Putamen (tissue), 1 donor: ENCODE results near the gene RNF208.

ENCODE experiments used
- DNase-seq: peaks from one replicate; pipeline ENCODE4 v3.0.0-alpha.2; 2016; ENCODE audit warnings: low spot score

The RNF208 gene

DNA sequence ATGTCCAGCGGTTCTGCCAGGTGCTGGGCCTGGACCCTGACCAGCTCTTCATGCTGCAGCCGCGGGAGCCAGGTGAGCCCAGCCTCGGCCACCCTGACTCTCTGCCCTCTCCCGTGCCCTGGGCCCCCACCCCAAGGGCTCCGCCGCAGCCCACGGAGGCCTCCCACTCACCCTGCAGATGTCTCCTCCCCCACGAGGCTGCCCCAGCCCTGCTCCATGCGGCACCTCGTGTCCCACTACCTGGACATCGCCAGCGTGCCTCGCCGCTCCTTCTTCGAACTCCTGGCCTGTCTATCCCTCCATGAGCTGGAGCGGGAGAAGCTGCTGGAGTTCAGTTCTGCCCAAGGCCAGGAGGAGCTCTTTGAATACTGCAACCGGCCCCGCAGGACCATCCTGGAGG, 7.4 kb downstream of the RNF208 start:
- no peak for DNase-seq

- no peak for DNase-seq
Measured at GRCh38 chr9:137213160-137214060, 8.6 kb downstream of the RNF208 start.

DNA sequence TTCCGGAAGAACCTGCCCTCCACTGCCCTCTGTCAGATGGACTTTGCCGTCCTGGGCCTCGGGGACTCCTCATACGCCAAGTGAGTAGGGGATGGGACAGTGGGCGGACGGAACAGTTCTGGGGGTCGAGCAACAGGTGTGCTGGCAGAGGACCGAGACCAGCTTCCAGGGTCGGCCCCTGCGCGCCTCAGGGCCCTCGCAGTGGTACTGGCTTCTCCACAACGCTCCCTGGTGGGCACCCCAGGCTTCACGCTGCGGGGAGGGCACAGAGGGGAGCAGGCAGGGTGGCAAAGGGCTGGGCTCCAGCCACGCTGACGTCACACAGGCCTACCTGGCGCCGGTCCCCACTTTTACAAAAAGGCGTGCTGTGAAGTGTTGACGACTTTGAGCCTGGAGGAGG, 9.5 kb downstream of the RNF208 start:
- DNase-seq, result no peak

GRCh38 chr9:137211532-137211931, 10.5 kb downstream of the RNF208 start:
- DNase-seq, result no peak

- DNase-seq, result no peak
Measured at GRCh38 chr9:137206602-137207001, 15.4 kb downstream of the RNF208 start.

GRCh38 chr9:137205126-137206069, 16.6 kb downstream of the RNF208 start, which contains the start of the genes NDOR1 and TMEM203:
NDOR1 (plus strand) TSS chr9:137205700; CDS start chr9:137205778, 78 bp downstream.
TMEM203 (minus strand) TSS chr9:137205648; CDS start chr9:137205414, 234 bp downstream.
- DNase-seq, result peak; percentile 89

- no peak for DNase-seq
Measured at GRCh38 chr9:137204731-137205125, 17.3 kb downstream of the RNF208 start.

- no peak for DNase-seq
Measured at GRCh38 chr9:137202966-137203365, 19.1 kb downstream of the RNF208 start.

DNA sequence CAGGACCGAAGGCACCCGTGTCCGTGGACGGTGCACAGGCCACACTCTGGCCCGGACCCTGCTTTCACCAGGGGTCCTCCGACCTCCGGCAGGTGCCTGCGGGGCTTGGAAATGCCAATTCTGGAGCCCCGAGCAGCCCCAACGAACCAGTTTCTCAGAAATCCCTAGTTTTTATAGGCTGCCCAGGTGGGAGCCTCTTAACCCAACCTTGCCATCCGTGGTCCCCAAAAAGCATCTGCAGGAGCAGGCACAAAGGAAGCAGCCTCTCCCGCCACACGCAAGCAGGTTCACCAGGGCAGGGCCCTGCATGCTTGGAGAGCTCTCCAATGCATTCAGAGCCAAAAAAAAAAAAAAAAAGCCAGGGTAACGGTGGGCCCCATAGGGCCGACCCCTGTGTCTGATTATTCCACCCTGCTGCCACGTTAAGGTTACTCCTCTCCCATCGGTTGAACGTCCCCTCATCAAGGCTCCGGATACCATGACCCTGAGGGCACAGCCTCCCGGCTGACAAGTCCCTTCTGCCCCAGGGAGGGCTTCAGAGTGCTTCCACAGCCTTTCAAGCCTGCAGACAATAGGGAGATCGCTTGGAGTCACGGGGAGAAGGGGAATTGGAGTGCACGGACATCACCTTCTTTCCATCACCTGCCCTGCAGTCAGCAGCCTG, 20.7 kb downstream of the RNF208 start:
- DNase-seq, result no peak

- peak; percentile 99 for DNase-seq
Measured at GRCh38 chr9:137200311-137201204, 21.5 kb downstream of the RNF208 start, which contains the start of gene TPRN. TPRN (minus strand) TSS chr9:137200741; CDS start chr9:137200711, 30 bp downstream.

DNA sequence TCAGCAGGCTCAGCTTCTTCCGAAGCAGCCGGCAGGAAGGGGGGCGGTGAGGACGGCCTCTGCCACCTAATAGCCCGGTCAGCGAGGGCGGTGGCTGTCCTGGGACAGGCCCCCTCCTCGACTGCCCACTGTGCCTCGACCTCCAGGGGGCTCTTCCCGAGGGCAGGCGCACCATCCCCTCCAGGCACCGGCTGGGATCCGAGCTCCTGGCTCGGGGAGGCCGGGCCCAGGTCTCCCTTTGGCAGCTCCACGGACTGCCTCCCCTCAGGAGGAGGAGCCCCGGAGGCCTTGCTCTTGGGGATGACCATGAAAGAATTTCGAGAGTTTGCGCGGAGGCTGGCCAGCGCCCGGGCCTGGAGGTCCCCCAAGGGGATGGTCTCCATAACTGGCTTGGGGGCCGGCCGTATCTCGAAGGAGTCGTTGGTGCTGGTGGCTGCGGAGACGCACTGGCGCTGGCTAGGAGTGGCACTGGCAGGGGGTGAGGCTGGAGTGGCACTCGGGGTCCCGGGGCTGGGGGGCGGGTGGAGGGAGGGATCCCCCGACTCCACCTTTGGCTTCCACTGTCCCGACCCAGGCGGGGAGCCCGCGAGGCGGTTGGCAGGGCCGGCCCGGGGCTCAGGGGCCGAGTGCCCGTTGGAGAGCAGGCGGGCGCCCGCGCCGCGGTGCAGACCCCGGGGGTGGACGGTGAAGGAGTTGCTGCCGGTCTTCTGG, 22.5 kb downstream of the RNF208 start:
- DNase-seq, result no peak

DNA sequence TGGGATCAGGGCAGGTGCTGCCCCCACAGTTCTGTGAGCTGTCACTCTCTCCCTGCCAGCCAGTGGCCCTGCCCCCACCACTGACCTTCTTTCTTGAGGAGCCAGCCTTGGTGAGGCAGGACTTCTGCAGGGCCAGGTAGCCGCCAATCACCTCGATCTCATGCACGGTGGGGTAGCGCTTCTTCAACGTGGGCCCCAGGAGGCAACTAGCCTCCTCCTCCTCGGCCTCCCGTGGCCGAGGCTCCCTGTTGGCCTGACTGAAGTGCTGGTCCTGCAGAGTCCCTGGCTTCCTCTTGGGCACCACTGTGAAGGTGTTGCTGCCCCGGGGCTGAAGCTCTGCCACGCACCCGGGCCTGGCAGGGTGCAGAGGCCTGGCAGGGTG, 23.1 kb downstream of the RNF208 start:
- no peak for DNase-seq

DNA sequence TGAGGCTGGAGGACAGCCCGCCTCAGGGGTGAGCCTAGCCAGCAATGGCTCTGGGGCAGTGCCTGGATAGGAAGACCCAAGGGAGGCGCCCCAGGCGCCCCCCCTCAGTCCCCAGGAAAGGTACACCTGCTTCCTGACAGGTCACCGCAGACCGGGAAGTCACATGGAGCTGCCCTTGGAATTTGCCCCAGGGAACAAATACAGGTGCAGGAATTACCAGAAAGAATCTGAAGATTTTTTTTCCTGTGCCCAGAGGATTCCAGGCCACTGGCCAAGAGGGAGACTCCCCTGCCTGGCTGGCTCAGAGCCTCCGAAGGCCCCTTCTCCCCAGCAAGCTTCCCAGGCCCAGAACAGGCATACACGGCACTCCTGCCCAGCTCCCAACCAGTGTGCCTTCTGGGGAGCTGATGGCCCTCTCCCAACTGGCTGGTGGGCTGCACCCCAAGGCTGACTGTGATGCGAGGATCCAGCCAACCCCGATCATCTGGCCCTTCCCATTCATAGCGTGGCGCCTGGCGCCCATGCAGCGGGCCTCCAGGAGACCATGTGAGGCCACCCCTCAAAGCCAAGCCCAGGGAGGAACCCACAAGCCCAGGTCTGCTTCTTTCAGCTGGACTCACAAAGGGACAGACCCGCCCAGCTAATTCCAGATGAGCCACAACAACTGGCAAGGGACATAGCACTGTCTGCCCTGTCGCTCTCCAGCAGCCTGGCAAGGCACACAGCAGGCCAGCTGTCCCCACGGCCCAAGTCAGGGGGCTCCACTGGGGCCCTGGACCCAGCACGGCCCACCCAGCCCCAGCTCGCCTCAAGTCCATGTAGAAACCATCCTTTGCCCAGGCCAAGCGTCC, 23.8 kb downstream of the RNF208 start:
- DNase-seq, result no peak

DNA sequence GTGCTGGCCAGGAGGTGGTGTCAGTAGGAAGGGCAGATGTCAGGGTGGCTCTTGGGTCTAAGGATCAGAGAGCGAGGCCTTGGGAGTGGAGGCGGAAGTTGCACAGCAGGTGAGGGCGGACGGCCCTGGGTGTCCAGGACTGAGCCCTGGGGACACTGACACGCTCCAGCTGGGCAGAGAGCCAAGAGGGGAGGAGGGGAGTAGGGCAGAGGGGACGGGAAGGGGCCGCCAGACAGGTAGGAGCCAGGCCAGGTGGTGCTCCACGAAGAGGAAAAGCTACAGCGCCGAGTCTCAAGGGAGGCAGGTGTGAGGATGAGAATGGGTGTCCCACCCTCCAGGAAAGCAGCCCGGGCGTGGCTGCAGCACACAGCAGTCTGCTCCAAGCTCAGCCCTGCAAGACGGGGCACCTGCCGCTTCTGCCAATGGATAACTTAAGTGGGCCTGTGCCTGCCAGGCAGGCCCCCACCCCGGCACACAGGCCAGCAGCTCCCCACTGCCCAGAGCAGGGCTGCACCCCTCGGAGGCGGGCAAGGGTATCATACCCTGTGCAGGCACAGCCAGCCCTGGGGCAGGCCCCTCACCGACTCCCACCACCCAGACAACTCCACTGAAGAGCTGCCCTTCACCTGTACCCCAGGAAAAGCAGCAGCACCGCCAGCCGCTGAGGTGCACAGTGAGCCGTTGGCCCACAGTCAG, 26.4 kb downstream of the RNF208 start:
- DNase-seq, result no peak

GRCh38 chr9:137194909-137195308, 27.1 kb downstream of the RNF208 start:
- DNase-seq, result no peak

DNA sequence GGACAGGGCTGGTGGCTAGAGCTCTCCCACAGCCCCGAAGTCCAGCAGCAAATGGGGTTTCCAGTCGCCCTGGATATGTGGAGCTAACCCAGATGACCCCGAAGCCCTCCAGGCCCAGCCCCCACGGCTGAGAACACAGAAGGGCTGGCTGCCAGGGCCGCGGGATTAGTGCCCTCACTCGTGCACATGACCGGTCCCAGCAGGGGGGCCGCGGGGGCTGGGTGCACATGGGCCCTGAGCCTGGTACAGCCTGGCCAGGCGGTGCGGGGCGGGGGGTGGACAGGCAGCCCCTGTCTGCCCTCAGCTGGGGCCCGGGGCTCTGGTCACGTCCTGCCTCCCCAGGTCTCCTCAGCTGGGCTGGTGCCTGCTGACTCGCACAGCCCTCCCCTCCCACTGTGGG, 27.7 kb downstream of the RNF208 start:
- DNase-seq, result peak; percentile 93

GRCh38 chr9:137193771-137194170, 28.3 kb downstream of the RNF208 start:
- DNase-seq, result no peak

DNA sequence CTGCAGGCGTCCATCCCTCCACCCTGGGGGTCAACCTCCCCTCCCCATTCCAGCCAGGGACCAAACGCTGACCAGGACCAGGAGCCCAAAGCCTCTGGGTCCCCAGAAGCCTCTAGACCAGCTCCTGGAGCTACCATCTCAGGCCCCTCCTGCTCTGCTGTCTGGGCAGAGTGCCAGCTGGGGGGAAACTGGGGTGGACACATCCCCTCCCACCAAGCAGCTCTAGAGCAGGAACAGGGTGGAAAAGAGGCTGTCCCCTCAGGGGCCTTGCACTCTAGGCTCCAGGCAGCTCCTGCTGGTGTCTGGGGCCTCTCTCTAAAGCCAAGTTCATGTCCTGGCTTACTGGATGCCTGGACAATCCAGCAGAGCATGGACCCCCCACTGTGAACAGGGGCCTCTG, 29.2 kb downstream of the RNF208 start:
- DNase-seq, result no peak

DNA sequence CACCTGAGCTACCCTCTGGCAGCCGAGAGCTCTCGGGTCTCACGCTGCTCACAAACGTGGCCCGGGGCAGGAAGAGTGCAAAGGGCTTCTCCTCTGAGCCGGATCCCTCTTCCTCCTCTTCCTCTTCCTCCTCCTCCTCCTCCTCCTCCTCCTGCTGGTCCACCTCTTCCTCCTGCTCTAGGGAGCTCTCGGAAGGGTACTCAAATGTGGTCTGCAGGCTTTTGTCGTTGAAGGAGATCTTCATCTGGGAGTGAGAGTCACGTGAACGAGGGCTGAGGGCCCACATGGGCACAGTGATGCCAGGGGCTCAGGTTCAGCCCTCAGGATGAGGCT, 29.6 kb downstream of the RNF208 start:
- DNase-seq, result no peak
